Ascending aorta (tissue), 2 donors: ENCODE results near the gene ARHGEF3. TPM values are rescaled to one million over a fixed set of nuclear protein-coding genes. Genes with fewer than 3 reads are reported as not detected.

ENCODE experiments used
- DNase-seq, 2 donors: peaks; one replicate each; pipeline ENCODE4 v3.0.0-alpha.2; 2019; ENCODE audit warnings: low spot score in 2 of 2
- H3K27ac ChIP-seq, 2 donors: fragments of 200-600 bp; sonication (generic); one replicate each; pipeline ENCODE4 v1.5.1; 2016 to 2017; ENCODE audit warnings: mild to moderate bottlenecking in 1 of 2
- H3K27me3 ChIP-seq: fragments of 200-600 bp; sonication (generic); one replicate; pipeline ENCODE4 v1.5.1; 2017
- H3K36me3 ChIP-seq, 2 donors: fragments of 200-600 bp; sonication (generic); one replicate each; pipeline ENCODE4 v1.5.1; 2016
- H3K4me1 ChIP-seq, 2 donors: fragments of 200-600 bp; sonication (generic); one replicate each; pipeline ENCODE4 v1.5.1; 2016 to 2017; ENCODE audit warnings: mild to moderate bottlenecking in 1 of 2
- H3K4me3 ChIP-seq, 2 donors: fragments of 200-600 bp; sonication (generic); one replicate each; pipeline ENCODE4 v1.5.1; 2016 to 2017; ENCODE audit warnings: mild to moderate bottlenecking in 1 of 2
- H3K9me3 ChIP-seq, 2 donors: fragments of 200-600 bp; sonication (generic); one replicate each; pipeline ENCODE4 v1.5.1; 2016
- CTCF ChIP-seq, 3 experiments: fragments of 200-600 bp in 2 of 3; fragments of 450-650 bp in 1 of 3; sonication (generic) in 2 of 3; IDR thresholded peaks; one replicate each; pipeline ENCODE4 v1.5.1; 2016 to 2019; ENCODE audit warnings: antibody characterized with exemption in 3 of 3, mild to moderate bottlenecking in 1 of 3, moderate library complexity in 1 of 3
- intact Hi-C: fragments of 100-400 bp; cut with DNase I; formaldehyde crosslinking; loops from one replicate; pipeline ENCODE4 v1.15.1; 2023
- total RNA-seq: library from RNA; depleted of rRNA; stranded (reverse); fragments of >200 nt; gene quantifications from one replicate; pipeline ENCODE4 v1.1.0, GENCODE V29; 2016

ARHGEF3 gene
- total RNA-seq, 1 donor from 2014 or later: 16.8 TPM

GRCh38 chr3:56763233-56763632, 38.5 kb downstream of the ARHGEF3 start:
- Histone ChIP-seq H3K4me1 (no peaks in the 10 kb centered on the region), H3K27ac (no peak overlapping the region), H3K36me3 (no peaks in the 10 kb centered on the region), H3K27me3 (no peaks in the 10 kb centered on the region), H3K4me3 (no peak overlapping the region), H3K9me3 (no peaks in the 10 kb centered on the region)
- intact Hi-C loops: no loop called here
- no peak for DNase-seq
- TF ChIP-seq CTCF (IDR thresholded peaks at IDR 0.05): no peak

GRCh38 chr3:56762718-56763117, 39.0 kb downstream of the ARHGEF3 start:
- Histone ChIP-seq H3K27me3 (no peaks in the 10 kb centered on the region), H3K4me3 (no peak overlapping the region), H3K9me3 (no peaks in the 10 kb centered on the region), H3K27ac (no peak overlapping the region), H3K4me1 (no peaks in the 10 kb centered on the region), H3K36me3 (no peaks in the 10 kb centered on the region)
- no peak for DNase-seq
- intact Hi-C loops: no loop called here
- no peak for TF ChIP-seq CTCF (IDR thresholded peaks at IDR 0.05)

GRCh38 chr3:56761887-56762651, 39.7 kb downstream of the ARHGEF3 start:
- Histone ChIP-seq H3K27me3 (no peaks in the 10 kb centered on the region), H3K4me1 (no peaks in the 10 kb centered on the region), H3K36me3 (no peaks in the 10 kb centered on the region), H3K9me3 (no peaks in the 10 kb centered on the region), H3K4me3 (no peak overlapping the region), H3K27ac (no peak overlapping the region)
- no peak for TF ChIP-seq CTCF (IDR thresholded peaks at IDR 0.05)
- no peak for DNase-seq
- intact Hi-C loops: no loop called here

GRCh38 chr3:56761023-56761422, 40.7 kb downstream of the ARHGEF3 start:
- no peaks in the 10 kb centered on the region for H3K4me1 ChIP-seq
- intact Hi-C loops: no loop called here
- no peak for TF ChIP-seq CTCF (IDR thresholded peaks at IDR 0.05)
- no peaks in the 10 kb centered on the region for H3K9me3 ChIP-seq
- no peaks in the 10 kb centered on the region for H3K36me3 ChIP-seq
- no peaks in the 10 kb centered on the region for H3K27me3 ChIP-seq
- no peak for DNase-seq
- H3K4me3 ChIP-seq: no peak overlapping the region
- no peak overlapping the region for H3K27ac ChIP-seq

GRCh38 chr3:56759532-56759931, 42.2 kb downstream of the ARHGEF3 start:
- no peaks in the 10 kb centered on the region for H3K9me3 ChIP-seq
- no peaks in the 10 kb centered on the region for H3K36me3 ChIP-seq
- no peaks in the 10 kb centered on the region for H3K4me1 ChIP-seq
- H3K27me3 ChIP-seq: no peaks in the 10 kb centered on the region
- H3K27ac ChIP-seq: no peak overlapping the region
- intact Hi-C loops: no loop called here
- no peak for TF ChIP-seq CTCF (IDR thresholded peaks at IDR 0.05)
- DNase-seq: no peak
- H3K4me3 ChIP-seq: no peak overlapping the region
